ENCODE results near the gene TCF12. TPM values are rescaled to one million over a fixed set of nuclear protein-coding genes. Genes with fewer than 3 reads are reported as not detected.

The TCF12 gene
- polyA plus RNA-seq, 3 donors = 15.8 to 52.5 (median 27.6) TPM

GRCh38 chr15:56963126-56963525, 44.7 kb downstream of the TCF12 start:
- no CpG with 5 or more reads among the region's 2 CpGs for WGBS (ENCODE audit: insufficient coverage)
- Mint-ChIP-seq H3K9me3 (no peaks in the 10 kb centered on the region), H3K27ac (no peak overlapping the region), H3K4me1 (peaks cover 7% of the 10 kb centered on the region), H3K27me3 (ENCODE audit: low read depth in 3 of 3) (peaks cover 0 to 2% (median 0%) of the 10 kb centered on the region in 3 donors), H3K36me3 (peaks cover 0 to 1% of the 10 kb centered on the region in 2 donors), H3K4me3 (no peak overlapping the region)
- H3K4me1 ChIP-seq (ENCODE audit: control insufficient read depth in 1 of 2, insufficient read depth in 2 of 2, low read length in 2 of 2) = no peaks in the 10 kb centered on the region
- peaks cover 96% of the 10 kb centered on the region for H3K79me2 ChIP-seq (ENCODE audit: insufficient read depth, low read length)
- no peak overlapping the region for H3K27ac ChIP-seq (ENCODE audit: low read depth in 1 of 2, low read length in 2 of 2)
- no peaks in the 10 kb centered on the region for H3K27me3 ChIP-seq (ENCODE audit: control insufficient read depth in 2 of 2, insufficient read depth in 2 of 2, low read length in 2 of 2)
- no peak overlapping the region for H3K4me2 ChIP-seq (replicated peaks; ENCODE audit: extremely low read depth, low read length, poor library complexity, severe bottlenecking)
- intact Hi-C loops (cut with micrococcal nuclease) = no loop called here
- H3K9me3 ChIP-seq (replicated peaks in 1 of 2; ENCODE audit: control insufficient read depth in 1 of 2, insufficient read depth in 1 of 2, low read length in 2 of 2) = no peaks in the 10 kb centered on the region
- no peak overlapping the region for H3K4me3 ChIP-seq (replicated peaks in 1 of 3; ENCODE audit: low read depth in 2 of 3, low read length in 3 of 3)
- H3K36me3 ChIP-seq (replicated peaks in 1 of 2; ENCODE audit: control insufficient read depth in 1 of 2, insufficient read depth in 2 of 2, low read length in 2 of 2) = no peaks in the 10 kb centered on the region
- TF ChIP-seq CTCF (IDR thresholded peaks at IDR 0.05) = no peak
- DNase-seq = no peak
- H2AFZ ChIP-seq (ENCODE audit: insufficient read depth, low read depth, low read length, poor library complexity, severe bottlenecking) = no peak overlapping the region
- H4K20me1 ChIP-seq (ENCODE audit: insufficient read depth, low read length) = peaks cover 81% of the 10 kb centered on the region
- H3K9ac ChIP-seq (ENCODE audit: insufficient read depth, low read length, poor library complexity, severe bottlenecking) = no peak overlapping the region

DNA sequence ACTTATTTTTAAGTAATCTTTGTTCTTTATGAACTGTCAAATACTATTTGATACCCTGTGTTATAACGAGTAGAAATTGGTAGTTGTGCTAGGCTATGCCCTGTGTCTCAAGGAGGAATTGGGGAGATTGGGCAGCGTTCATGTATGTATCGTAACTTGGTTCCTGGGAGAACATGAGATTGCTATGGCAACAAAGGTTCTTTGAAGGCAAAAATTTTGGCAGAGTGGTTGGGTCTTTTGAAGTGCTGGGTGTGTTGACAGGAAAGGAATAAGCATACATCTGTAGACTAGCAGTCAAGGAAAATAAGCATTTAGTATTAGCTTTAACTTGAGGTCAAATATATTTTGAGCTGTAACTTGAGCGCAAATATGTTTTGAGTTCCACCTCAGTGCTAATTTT, 45.3 kb downstream of the TCF12 start:
- Mint-ChIP-seq H3K4me3 (no peak overlapping the region), H3K27ac (peak overlapping the region in 3 of 7 donors; percentile 6 to 71 (median 68)), H3K9me3 (no peaks in the 10 kb centered on the region), H3K36me3 (peaks cover 0 to 1% of the 10 kb centered on the region in 2 donors), H3K4me1 (peaks cover 6% of the 10 kb centered on the region), H3K27me3 (ENCODE audit: low read depth in 3 of 3) (peaks cover 0 to 2% (median 0%) of the 10 kb centered on the region in 3 donors)
- TF ChIP-seq CTCF (IDR thresholded peaks at IDR 0.05) = no peak
- H3K9me3 ChIP-seq (replicated peaks in 1 of 2; ENCODE audit: control insufficient read depth in 1 of 2, insufficient read depth in 1 of 2, low read length in 2 of 2) = no peaks in the 10 kb centered on the region
- no peak overlapping the region for H3K9ac ChIP-seq (ENCODE audit: insufficient read depth, low read length, poor library complexity, severe bottlenecking)
- H3K27ac ChIP-seq (ENCODE audit: low read depth in 1 of 2, low read length in 2 of 2) = no peak overlapping the region
- no peak overlapping the region for H3K4me2 ChIP-seq (replicated peaks; ENCODE audit: extremely low read depth, low read length, poor library complexity, severe bottlenecking)
- H3K4me1 ChIP-seq (ENCODE audit: control insufficient read depth in 1 of 2, insufficient read depth in 2 of 2, low read length in 2 of 2) = no peaks in the 10 kb centered on the region
- H2AFZ ChIP-seq (ENCODE audit: insufficient read depth, low read depth, low read length, poor library complexity, severe bottlenecking) = no peak overlapping the region
- no peaks in the 10 kb centered on the region for H3K36me3 ChIP-seq (replicated peaks in 1 of 2; ENCODE audit: control insufficient read depth in 1 of 2, insufficient read depth in 2 of 2, low read length in 2 of 2)
- H3K27me3 ChIP-seq (ENCODE audit: control insufficient read depth in 2 of 2, insufficient read depth in 2 of 2, low read length in 2 of 2) = no peaks in the 10 kb centered on the region
- H4K20me1 ChIP-seq (ENCODE audit: insufficient read depth, low read length) = peaks cover 81% of the 10 kb centered on the region
- 94% methylated on average over 3 of the region's 4 CpGs for WGBS (ENCODE audit: insufficient coverage)
- H3K79me2 ChIP-seq (ENCODE audit: insufficient read depth, low read length) = peaks cover 96% of the 10 kb centered on the region
- intact Hi-C loops (cut with micrococcal nuclease) = no loop called here
- no peak for DNase-seq
- no peak overlapping the region for H3K4me3 ChIP-seq (replicated peaks in 1 of 3; ENCODE audit: low read depth in 2 of 3, low read length in 3 of 3)

All from CD14-positive monocyte (primary cell).